OCI-LY1 (cell line): Measurements from ENCODE around the gene COQ2.

Source experiments
- H2AFZ ChIP-seq: fragments of 200-600 bp; sonication (generic), shearing (Covaris generic); 2 replicates; pipeline ENCODE4 v1.6.0; 2014; ENCODE audit warnings: antibody characterized with exemption, mild to moderate bottlenecking, low read length
- H3F3A ChIP-seq: fragments of 200-600 bp; sonication (generic), shearing (Covaris generic); 2 replicates; pipeline ENCODE4 v1.6.0; 2014; ENCODE audit warnings: mild to moderate bottlenecking, antibody characterized with exemption, low read length, moderate library complexity; ENCODE audit not compliant: insufficient read depth
- H3K27ac ChIP-seq: fragments of 200-600 bp; sonication (generic); 2 replicates; pipeline ENCODE4 v1.5.1; 2014; ENCODE audit warnings: low read length, mixed run types, mild to moderate bottlenecking, low read depth; ENCODE audit not compliant: poor library complexity, severe bottlenecking
- H3K27me3 ChIP-seq: fragments of 200-600 bp; sonication (generic); 2 replicates; pipeline ENCODE4 v1.6.0; 2014; ENCODE audit warnings: antibody characterized with exemption, mild to moderate bottlenecking, low read length, moderate library complexity; ENCODE audit not compliant: insufficient read depth
- H3K36me3 ChIP-seq: fragments of 200-600 bp; sonication (generic); 2 replicates; pipeline ENCODE4 v1.6.1; 2014; ENCODE audit warnings: mild to moderate bottlenecking, antibody characterized with exemption, low read length, moderate library complexity, mixed read lengths; ENCODE audit not compliant: insufficient read depth
- H3K4me1 ChIP-seq: fragments of 200-600 bp; sonication (generic); 2 replicates; pipeline ENCODE4 v1.5.1; 2014; ENCODE audit warnings: mild to moderate bottlenecking, low read length, moderate library complexity; ENCODE audit not compliant: insufficient read depth, severe bottlenecking
- H3K4me2 ChIP-seq: fragments of 200-600 bp; sonication (generic), shearing (Covaris generic); 2 replicates; pipeline ENCODE4 v1.6.1; 2014; ENCODE audit warnings: low read length
- H3K4me3 ChIP-seq: fragments of 200-600 bp; sonication (generic); 2 replicates; pipeline ENCODE4 v1.5.1; 2014; ENCODE audit warnings: low read length, low read depth, mild to moderate bottlenecking, mixed read lengths; ENCODE audit not compliant: poor library complexity, severe bottlenecking
- H3K79me2 ChIP-seq: fragments of 200-600 bp; shearing (Covaris generic); 2 replicates; pipeline ENCODE4 v1.6.1; 2016; ENCODE audit warnings: mixed run types, low read length, mixed read lengths; ENCODE audit not compliant: insufficient read depth
- H3K9ac ChIP-seq: fragments of 200-600 bp; sonication (generic), shearing (Covaris generic); 2 replicates; pipeline ENCODE4 v1.6.1; 2014; ENCODE audit warnings: mild to moderate bottlenecking, low read length, mixed read lengths
- H3K9me2 ChIP-seq: fragments of 200-600 bp; sonication (generic), shearing (Covaris generic); 2 replicates; pipeline ENCODE4 v1.6.1; 2014; ENCODE audit warnings: low read depth, mild to moderate bottlenecking, low read length, mixed read lengths
- H3K9me3 ChIP-seq: fragments of 200-600 bp; shearing (Covaris generic); 2 replicates; pipeline ENCODE4 v1.6.1; 2014; ENCODE audit warnings: low read length, mixed read lengths
- H4K20me1 ChIP-seq: fragments of 200-600 bp; sonication (generic), shearing (Covaris generic); 2 replicates; pipeline ENCODE4 v1.6.0; 2016; ENCODE audit warnings: mild to moderate bottlenecking, low read length; ENCODE audit not compliant: insufficient read depth
- CTCF ChIP-seq: fragments of 200-600 bp; sonication (generic), shearing (Covaris generic); IDR thresholded peaks from 2 replicates; pipeline ENCODE4 v1.5.1; 2017; ENCODE audit warnings: mild to moderate bottlenecking, antibody characterized with exemption, low read length, moderate library complexity, mixed read lengths
- EZH2 ChIP-seq: fragments of 200-600 bp; sonication (generic), shearing (Covaris generic); IDR thresholded peaks from 2 replicates; pipeline ENCODE4 v1.8.0; 2017; ENCODE audit warnings: borderline replicate concordance, mixed run types, mild to moderate bottlenecking, antibody characterized with exemption, low read length, moderate library complexity, mixed read lengths

The COQ2 gene

DNA sequence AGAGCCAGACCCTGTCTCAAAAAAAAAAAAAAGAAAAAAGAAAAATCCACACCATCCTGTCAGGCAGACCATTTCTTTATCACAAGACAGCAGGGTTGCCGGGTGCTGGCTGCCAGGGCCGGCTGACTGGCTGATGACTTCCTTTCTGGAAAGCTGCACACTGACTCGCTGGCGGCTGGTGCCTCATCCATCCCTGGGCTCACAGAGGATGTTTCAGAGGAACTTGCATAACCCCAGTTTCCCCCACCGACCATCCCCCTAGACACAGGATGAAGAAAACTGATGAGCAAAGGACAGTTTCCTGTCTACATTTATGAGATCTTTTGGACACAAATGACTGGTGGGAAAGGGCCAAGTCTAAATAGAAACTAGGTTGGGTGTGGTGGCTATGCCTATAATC, 36.0 kb upstream of the COQ2 start:
- Histone ChIP-seq H3K79me2 (no peaks in the 10 kb centered on the region), H2AFZ (no peak overlapping the region), H3K9me2 (no peaks in the 10 kb centered on the region), H3K4me2 (no peak overlapping the region), H3K9ac (no peak overlapping the region), H3K9me3 (no peaks in the 10 kb centered on the region), H3K4me1 (no peaks in the 10 kb centered on the region), H3K36me3 (no peaks in the 10 kb centered on the region), H3K4me3 (no peak overlapping the region), H3K27me3 (no peaks in the 10 kb centered on the region), H3F3A (no peaks in the 10 kb centered on the region), H4K20me1 (no peaks in the 10 kb centered on the region), H3K27ac (no peak overlapping the region)
- TF ChIP-seq CTCF = no peak
- no peak for TF ChIP-seq EZH2

- H3K9me3 ChIP-seq = no peaks in the 10 kb centered on the region
Measured at GRCh38 chr4:83318666-83319065, 34.1 kb upstream of the COQ2 start.

DNA sequence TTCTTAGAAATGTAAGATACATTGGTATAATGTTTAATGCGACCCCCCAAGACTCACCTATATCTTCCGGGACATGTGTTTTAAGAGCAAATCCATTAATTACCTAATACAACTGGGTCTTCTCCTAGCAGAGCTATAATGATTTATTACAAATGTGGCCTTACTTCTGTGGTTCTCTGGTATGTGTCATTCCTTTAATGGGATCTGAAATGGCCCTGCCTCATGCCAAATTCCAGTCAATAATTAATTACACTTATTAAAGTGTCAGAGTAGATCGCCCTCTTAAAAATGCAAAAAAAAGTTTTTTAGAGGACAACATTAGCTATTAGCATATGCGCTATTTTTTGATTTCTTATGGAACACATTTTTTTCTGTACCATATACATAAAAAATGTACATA, 33.1 kb upstream of the COQ2 start:
- no peaks in the 10 kb centered on the region for H3K9me3 ChIP-seq
- H3K4me1 ChIP-seq = no peaks in the 10 kb centered on the region
- no peak overlapping the region for H3K4me3 ChIP-seq
- H3K9me2 ChIP-seq = no peaks in the 10 kb centered on the region
- no peak overlapping the region for H2AFZ ChIP-seq
- TF ChIP-seq CTCF = no peak
- TF ChIP-seq EZH2 = no peak
- no peaks in the 10 kb centered on the region for H4K20me1 ChIP-seq
- no peak overlapping the region for H3K9ac ChIP-seq
- H3K4me2 ChIP-seq = no peak overlapping the region
- no peaks in the 10 kb centered on the region for H3K36me3 ChIP-seq
- no peak overlapping the region for H3K27ac ChIP-seq
- no peaks in the 10 kb centered on the region for H3F3A ChIP-seq
- H3K27me3 ChIP-seq = no peaks in the 10 kb centered on the region
- no peaks in the 10 kb centered on the region for H3K79me2 ChIP-seq

More at GRCh38 chr4:83318666-83319065, 34.1 kb upstream of the COQ2 start:
- no peak overlapping the region for H3K4me3 ChIP-seq
- no peaks in the 10 kb centered on the region for H4K20me1 ChIP-seq
- H3K9me2 ChIP-seq = no peaks in the 10 kb centered on the region
- no peak overlapping the region for H3K9ac ChIP-seq
- H3K79me2 ChIP-seq = no peaks in the 10 kb centered on the region
- no peak overlapping the region for H3K4me2 ChIP-seq
- H3K27ac ChIP-seq = no peak overlapping the region
- no peaks in the 10 kb centered on the region for H3K27me3 ChIP-seq
- no peaks in the 10 kb centered on the region for H3K4me1 ChIP-seq
- no peaks in the 10 kb centered on the region for H3K36me3 ChIP-seq
- TF ChIP-seq EZH2 = no peak
- TF ChIP-seq CTCF = no peak
- no peaks in the 10 kb centered on the region for H3F3A ChIP-seq
- H2AFZ ChIP-seq = no peak overlapping the region
